ENCODE results near the gene TPM1. TPM values are rescaled to one million over a fixed set of nuclear protein-coding genes. Genes with fewer than 3 reads are reported as not detected.

TPM1 gene
- total RNA-seq, 1 experiment from 2014 or later: 748 TPM

DNA sequence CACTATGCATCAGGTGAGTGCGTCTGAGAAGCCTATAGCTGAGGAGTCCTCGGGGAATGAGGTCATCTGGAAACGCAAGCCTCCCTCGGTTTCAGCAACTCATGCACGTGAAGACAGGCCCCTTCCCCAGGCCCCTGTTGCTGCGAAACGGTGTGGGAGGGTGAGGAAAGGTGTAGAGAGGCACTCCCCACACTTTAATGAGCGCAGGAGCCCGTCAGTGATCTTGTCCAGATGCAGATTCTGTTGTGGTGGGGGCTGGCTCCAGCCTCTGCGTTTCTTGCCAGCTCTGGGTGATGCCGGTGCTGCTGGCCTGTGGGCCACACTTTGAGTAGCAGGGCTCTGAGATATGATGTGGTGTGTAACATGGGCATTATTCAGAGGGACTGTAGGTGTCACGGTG, 40.5 kb downstream of the TPM1 start:
- Histone ChIP-seq H2BK20ac (ENCODE audit: low read depth, low read length, poor library complexity, severe bottlenecking) (peak overlapping the region; percentile 6), H3K23me2 (ENCODE audit: insufficient read length, low read depth, low read length, poor library complexity, severe bottlenecking) (no peaks in the 10 kb centered on the region), H3K23ac (ENCODE audit: insufficient read length, low read depth, low read length) (no peak overlapping the region), H3T11ph (ENCODE audit: low read length) (no peak overlapping the region), H3K56ac (ENCODE audit: insufficient read length, low read depth, low read length) (no peak overlapping the region), H2AFZ (ENCODE audit: low read length) (no peak overlapping the region), H3K4me2 (ENCODE audit: insufficient read depth, insufficient read length, low read length) (no peak overlapping the region), H3K14ac (ENCODE audit: insufficient read depth, low read length) (peak overlapping the region; percentile 74), H2BK12ac (ENCODE audit: insufficient read length, low read depth, low read length) (peak overlapping the region; percentile 3), H3K27me3 (ENCODE audit: insufficient read depth, low read length) (no peaks in the 10 kb centered on the region), H3K18ac (ENCODE audit: insufficient read length, low read depth, low read length) (peak overlapping the region; percentile 45), H3K79me1 (ENCODE audit: insufficient read depth, low read depth, low read length, poor library complexity, severe bottlenecking) (no peaks in the 10 kb centered on the region), H3K4me1 (ENCODE audit: insufficient read depth, low read length) (peaks cover 16% of the 10 kb centered on the region; the same call in 1 of the 2 replicates), H2BK5ac (ENCODE audit: insufficient read length, low read length) (no peak overlapping the region), H2BK15ac (ENCODE audit: low read depth, low read length) (no peak overlapping the region), H2AK5ac (ENCODE audit: insufficient read length, low read length) (no peak overlapping the region), H3K4ac (ENCODE audit: low read depth, low read length) (no peak overlapping the region), H4K91ac (ENCODE audit: insufficient read length, low read depth, low read length) (no peak overlapping the region), H2BK120ac (ENCODE audit: low read depth, low read length, poor library complexity, severe bottlenecking) (no peak overlapping the region), H4K20me1 (ENCODE audit: control insufficient read depth, insufficient read depth, insufficient read length) (no peaks in the 10 kb centered on the region), H3K27ac (ENCODE audit: insufficient read length, low read depth, low read length) (peak overlapping the region; percentile 68), H3K9ac (ENCODE audit: extremely low read depth, insufficient read length, low read length) (no peak overlapping the region), H4K5ac (ENCODE audit: insufficient read length, low read depth, low read length) (peak overlapping the region; percentile 29), H4K8ac (replicated peaks; ENCODE audit: insufficient read length, low read depth, low read length) (no peak overlapping the region), H3K9me3 (ENCODE audit: control insufficient read depth, low read depth, low read length) (no peaks in the 10 kb centered on the region), H3K79me2 (ENCODE audit: insufficient read depth, low read length) (no peaks in the 10 kb centered on the region)
- H3K27ac Mint-ChIP-seq: peak overlapping the region; percentile 60 to 95 (median 83); a peak in 6 of 7 replicates
- WGBS (ENCODE audit: extremely low coverage, insufficient read length, low lambda C conversion rate): no CpG with 5 or more reads among the region's 12 CpGs
- TF ChIP-seq, protein P1, sequence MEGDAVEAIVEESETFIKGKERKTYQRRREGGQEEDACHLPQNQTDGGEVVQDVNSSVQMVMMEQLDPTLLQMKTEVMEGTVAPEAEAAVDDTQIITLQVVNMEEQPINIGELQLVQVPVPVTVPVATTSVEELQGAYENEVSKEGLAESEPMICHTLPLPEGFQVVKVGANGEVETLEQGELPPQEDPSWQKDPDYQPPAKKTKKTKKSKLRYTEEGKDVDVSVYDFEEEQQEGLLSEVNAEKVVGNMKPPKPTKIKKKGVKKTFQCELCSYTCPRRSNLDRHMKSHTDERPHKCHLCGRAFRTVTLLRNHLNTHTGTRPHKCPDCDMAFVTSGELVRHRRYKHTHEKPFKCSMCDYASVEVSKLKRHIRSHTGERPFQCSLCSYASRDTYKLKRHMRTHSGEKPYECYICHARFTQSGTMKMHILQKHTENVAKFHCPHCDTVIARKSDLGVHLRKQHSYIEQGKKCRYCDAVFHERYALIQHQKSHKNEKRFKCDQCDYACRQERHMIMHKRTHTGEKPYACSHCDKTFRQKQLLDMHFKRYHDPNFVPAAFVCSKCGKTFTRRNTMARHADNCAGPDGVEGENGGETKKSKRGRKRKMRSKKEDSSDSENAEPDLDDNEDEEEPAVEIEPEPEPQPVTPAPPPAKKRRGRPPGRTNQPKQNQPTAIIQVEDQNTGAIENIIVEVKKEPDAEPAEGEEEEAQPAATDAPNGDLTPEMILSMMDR (conservative IDR thresholded peaks at IDR 0.05): no peak
- H3K36me3 Mint-ChIP-seq (ENCODE audit: insufficient read depth in 1 of 3, low read depth in 3 of 3): no peaks in the 10 kb centered on the region; a peak in 2 of 7 replicates
- peaks cover 64 to 66% of the 10 kb centered on the region in 2 experiments for H3K4me1 Mint-ChIP-seq
- H3K9me3 Mint-ChIP-seq: no peaks in the 10 kb centered on the region; a peak in 1 of 5 replicates
- H3K27me3 Mint-ChIP-seq (ENCODE audit: low read depth): no peaks in the 10 kb centered on the region
- no peak overlapping the region for H3K4me3 Mint-ChIP-seq
- DNase-seq: peak; percentile 47

Measured in H9 (cell line).